GM21381 (cell line): ENCODE results near the gene MORN1.
"Not testable (repeated sequence)": the region's sequence is repeated elsewhere in the genome, so short reads cannot be mapped to it uniquely, and the experiment has no call there.

Experiments used
- ATAC-seq: cut with Tn5 transposase; IDR thresholded peaks from one replicate; pipeline ENCODE4 v1.9.1; 2021; ENCODE audit warnings: mild to moderate bottlenecking, moderate library complexity; ENCODE audit not compliant: unreplicated experiment

MORN1 gene

GRCh38 chr1:2391041-2391930 is at the start of gene MORN1, which contains the start of gene RER1:
Gene MORN1 (minus strand): TSS chr1:2391554. CDS start chr1:2391533, 21 bp downstream.
Gene RER1 (plus strand): TSS chr1:2391841. CDS start chr1:2395791, 3,950 bp downstream.
- peak; percentile 85 for ATAC-seq

GRCh38 chr1:2440346-2440745 is 49.0 kb upstream of the MORN1 start:
- ATAC-seq, result not testable (repeated sequence)

DNA sequence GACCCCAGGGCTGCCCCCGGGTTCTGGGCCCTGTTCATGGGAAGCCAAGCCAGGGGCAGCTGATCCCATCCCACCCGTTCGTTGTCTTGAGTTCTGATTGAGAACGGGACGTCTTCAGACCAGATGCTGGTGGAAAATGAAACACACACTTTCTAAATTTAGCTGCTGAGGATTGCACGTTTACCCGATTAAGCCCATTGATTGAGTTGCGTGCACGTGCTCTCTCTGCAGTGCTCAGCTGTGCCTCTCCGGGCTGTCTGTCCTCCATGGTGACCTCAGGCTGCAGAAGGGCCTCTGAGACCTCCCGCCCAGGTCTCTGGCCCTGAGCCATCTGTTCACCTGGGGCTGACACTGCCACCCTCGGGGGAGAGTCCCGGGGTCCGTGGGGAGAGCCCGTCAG is 48.0 kb upstream of the MORN1 start:
- ATAC-seq, result no peak

DNA sequence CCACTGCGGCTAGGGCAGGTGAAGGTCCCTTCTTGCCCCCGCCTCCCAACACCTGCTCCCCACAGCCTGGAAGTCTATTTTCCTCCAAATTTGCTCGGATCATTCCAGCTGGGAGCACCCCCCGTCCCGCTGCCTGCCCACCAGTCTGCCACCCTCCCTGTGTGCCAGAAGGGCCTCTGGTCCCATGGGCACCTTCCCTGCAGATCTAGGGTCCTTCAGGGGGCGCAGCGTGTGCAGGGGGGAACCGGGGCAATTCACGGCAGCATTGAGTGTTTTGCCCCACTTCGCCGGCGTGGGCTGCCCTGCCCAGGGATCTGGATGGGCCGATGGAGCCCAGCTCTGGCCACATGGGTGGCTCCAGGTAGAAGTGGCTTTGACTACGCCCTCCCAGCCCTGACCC is 47.3 kb upstream of the MORN1 start:
- no peak for ATAC-seq

DNA sequence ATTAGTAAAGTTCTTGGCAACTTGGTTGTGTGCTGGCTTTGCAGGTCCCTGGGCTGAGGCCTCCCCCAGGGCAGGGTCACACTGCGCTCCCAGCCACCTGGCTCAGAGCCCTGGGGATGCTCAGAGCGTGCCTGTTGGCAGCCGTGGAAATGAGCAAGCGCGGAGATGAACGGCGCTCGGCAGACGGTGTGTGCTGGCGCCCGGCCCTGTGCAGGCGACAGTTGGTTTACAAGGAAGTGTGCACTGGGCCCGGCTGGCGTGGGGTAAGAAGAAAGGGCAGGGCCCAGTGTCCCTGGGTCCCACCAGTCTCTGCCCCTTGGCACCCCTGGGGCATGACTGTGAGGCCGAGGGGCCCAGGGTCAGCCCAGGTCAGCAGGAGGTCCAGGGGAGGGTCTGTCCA is 46.7 kb upstream of the MORN1 start:
- no peak for ATAC-seq

DNA sequence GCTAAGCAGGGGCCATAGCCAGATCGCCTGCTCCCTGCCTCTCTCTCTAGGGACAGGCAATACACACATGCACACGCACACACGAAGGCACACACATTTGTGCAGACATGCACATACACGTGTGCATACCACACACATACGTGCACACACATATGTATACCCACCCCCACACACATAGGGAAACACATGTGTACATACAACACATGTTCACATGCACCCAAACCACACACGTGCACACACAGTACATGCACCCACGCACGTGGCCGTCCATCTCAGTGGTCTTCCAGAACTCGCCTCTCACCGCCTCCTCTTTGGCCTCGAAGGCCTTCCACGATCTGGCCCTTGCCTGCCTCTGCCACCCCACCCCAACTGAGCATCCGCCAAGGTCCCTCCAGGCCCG is 46.3 kb upstream of the MORN1 start:
- no peak for ATAC-seq

GRCh38 chr1:2436876-2437275 is 45.5 kb upstream of the MORN1 start:
- ATAC-seq, result no peak

GRCh38 chr1:2435746-2436355 is 44.5 kb upstream of the MORN1 start:
- no peak for ATAC-seq

DNA sequence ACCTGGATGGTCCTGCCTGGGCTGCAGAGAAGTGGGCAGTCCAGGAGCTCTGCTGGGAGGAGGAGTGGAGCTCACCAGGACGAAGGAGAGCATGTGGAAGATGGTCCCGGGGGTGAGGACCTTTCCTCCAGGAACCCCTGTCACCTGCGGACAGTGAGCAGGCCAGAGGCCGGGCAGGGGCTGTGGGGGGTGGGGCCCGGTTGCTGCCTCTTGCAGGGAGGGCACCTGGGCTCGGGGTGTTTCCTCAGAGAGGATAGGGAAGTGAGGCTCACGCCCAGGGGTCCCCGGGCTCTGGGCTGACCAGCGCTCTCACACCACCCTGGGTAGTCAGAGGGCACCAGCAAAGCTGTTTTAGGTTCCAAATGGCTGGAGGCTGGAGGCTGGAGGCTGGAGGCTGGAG is 43.7 kb upstream of the MORN1 start:
- ATAC-seq, result no peak

DNA sequence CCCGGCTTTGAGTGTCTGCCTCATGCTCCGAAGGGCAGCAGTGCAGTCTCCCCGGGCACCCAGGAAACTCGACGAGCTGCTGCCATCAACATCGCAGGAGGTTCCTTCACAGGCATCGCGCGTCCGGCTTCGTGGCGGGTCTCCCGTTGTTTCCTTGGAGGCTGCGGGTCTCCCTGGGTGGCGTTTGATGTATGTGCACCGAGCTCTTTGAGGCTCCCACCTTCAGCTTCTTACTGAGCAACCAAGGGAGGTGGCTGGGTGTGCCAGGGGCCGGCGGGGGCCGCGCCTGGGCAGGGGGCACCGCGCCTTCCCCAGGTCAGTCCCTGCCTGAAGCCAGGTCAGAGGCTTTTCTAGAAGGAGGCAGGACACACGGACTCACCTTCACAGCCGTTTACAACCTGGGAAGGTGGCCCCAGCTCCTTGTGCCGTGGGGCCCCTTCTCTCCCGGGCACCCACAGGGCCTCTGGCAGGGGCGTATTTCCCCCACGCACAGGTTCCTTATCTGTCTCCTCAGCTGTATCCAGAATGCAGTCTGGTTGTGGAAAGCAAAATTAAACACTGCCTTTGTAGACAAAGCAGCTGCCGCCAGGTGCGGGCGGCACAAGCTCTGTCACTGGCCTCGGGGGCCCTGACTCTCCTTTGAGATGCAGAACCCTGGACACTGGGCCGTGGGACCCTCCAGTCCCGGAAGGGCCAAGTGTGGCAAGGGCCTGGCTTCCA is 42.7 kb upstream of the MORN1 start:
- no peak for ATAC-seq

DNA sequence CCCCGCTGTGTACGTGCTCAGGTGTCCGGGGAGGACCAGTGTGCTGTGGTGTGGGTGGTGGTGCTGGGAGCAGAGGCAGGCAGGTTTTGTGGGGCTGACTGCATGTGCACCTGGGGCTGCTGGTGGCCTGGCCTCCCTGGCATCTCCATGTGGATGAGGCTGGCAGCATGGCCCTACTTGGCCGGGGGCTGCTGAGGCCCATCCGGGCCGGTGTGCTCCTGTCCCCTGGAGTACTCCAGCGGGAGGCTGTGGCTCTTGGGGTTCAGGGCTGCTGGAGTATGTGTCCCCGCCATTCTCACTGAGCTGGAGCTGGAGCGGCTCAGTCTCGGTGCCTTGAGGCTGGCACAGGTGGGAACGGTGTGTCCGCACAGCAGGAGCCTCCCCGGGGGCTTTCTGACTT is 41.8 kb upstream of the MORN1 start:
- ATAC-seq, result no peak

DNA sequence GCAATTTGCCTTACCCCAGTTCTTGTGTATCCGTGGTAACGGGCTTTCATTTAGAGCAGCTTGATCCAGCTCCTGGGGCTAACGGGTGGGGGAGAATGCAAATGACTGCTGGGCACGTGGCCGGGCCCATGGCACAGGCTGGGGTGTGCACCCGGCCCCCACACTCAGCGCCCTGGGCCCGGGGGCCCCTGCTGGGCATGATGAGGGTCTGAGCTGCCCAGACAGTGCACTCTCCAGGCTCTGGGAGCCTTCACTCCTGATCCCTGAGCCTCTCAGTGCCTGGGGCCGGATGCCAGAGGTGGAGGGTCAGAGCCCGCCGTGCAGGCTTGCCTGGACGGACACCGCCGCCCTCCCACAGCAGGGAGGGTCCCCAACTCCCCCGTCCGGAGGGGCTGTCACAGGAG is 41.1 kb upstream of the MORN1 start:
- no peak for ATAC-seq

GRCh38 chr1:2431518-2431917 is 40.2 kb upstream of the MORN1 start:
- no peak for ATAC-seq

GRCh38 chr1:2431103-2431502 is 39.7 kb upstream of the MORN1 start:
- no peak for ATAC-seq

DNA sequence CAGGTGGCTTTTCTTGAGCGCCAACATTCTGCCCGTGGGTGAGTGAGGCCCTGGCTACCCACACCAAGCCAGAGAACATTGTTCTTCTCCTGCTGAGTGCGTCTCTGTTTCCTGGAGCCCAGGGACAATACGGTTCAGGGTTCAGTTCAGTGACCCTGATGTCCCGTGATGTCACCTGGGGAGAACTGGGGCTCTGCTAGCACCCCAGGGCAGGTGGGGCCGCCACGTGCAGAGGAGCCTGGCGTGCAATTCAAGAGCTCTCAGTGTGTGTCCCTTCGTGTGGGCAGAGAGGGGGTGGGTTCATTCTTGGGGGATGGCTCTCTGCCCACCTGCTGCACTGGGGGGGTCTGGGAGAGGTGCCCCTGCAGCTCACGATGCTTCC is 39.2 kb upstream of the MORN1 start:
- no peak for ATAC-seq

DNA sequence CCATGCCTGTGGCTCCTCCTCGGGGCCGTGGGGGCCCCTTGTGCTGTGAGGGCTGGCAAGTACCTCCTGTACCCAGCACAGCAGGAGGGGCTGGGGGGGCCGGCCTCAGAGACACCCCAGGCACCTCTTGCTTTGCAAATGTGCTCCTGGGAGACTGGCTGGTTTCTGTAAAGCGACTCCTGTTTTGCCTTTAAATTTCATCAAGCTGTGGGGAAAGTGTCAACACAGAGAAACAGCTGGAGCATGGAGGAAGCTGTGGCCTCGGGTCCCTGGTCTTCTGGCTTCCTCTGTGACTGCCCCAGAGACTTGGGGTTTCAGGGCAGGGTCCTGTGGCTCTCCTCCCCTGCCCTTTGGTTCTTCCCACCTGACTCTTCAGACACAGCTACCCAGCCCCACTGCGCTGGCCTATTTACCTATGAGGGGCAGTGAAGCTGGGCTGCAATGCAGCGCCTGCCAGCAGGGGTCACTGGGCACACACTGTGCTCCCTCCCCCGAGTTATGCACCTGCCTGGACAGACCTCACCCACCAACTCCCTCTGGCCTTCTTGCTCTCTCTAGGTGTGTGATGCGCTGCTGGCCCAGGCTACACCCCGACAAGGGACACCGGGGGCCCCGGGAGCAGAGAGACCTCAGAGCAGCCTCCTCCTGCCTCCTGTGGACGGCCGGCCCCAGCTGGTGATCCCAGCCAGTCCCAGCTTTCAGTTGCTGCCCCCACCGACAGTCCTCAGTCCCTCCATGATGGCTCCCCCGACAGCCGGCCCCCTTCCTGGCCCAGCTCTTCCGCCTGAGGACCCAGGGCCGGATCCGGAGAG is 38.6 kb upstream of the MORN1 start:
- ATAC-seq, result no peak

DNA sequence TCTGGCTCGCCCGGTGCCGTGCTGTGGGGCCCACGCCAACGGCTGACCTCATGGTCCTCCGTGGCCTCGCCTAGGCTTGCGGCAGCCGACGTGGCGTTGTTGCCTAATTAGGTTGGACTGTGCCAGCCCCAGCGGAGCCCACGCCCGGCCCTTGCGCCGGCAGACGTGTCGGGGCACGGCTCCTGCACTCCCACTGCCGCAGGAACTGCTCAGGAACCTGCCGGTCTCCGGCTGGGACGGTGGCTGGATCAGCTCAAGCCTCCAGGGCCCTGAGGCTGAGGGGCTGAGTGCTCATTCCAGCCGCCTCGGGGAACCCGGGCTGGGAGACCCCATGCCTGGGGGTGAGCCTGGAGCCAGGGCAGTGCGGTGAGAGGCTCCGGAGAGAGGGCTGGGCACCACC is 37.1 kb upstream of the MORN1 start:
- no peak for ATAC-seq

DNA sequence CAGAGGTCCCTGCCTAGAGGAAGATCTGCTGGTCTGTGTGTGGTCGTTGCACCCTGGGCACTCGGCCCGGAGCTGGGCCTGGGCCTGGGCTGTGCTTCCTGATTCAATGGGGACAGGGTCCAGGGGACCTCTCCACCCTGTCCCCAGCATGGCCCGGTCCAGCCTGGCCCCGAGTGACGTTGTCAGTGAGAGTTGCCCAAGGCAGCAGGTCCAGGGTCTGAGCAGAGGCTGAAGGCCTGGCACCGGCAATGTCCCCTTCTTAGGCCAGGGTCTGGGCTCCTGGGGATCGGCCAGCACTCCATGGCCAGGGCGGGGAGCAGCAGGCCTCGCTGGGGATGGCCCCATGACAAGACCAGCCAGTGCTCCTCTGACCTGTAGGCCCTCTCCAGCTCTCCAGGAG is 36.6 kb upstream of the MORN1 start:
- no peak for ATAC-seq

- ATAC-seq, result no peak
Observed at GRCh38 chr1:2427051-2427450, 35.7 kb upstream of the MORN1 start.

DNA sequence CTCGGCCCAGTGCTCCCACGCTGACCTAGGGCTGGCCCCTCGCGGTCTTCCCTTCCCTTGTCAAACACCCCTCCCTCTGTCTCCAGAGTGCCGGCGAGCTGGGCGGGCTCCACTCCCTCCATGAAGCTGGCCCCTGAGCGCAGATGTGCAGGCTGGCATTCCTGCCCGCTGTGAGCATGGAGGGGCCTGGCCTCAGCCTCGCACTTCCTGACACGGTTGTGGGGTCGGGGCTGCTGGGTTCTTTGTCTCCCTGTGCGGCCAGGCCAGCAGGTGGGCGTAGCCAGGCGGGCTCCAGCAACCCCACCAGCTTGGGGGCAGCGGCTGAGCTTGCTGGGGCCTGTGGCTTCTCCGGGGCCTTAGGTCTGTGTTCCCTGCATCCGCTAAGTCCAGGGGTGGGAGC is 35.2 kb upstream of the MORN1 start:
- ATAC-seq, result no peak

- no peak for ATAC-seq
Observed at GRCh38 chr1:2425892-2426291, 34.5 kb upstream of the MORN1 start.
